Lower lobe of right lung (tissue), 2 donors: Measurements from ENCODE around the gene ACSM3. TPM values are rescaled to one million over a fixed set of nuclear protein-coding genes. Genes with fewer than 3 reads are reported as not detected.

Source experiments
- ATAC-seq, 2 donors: fragments of 200-7000 bp; cut with Tn5 transposase; one replicate each; pipeline ENCODE4 v1.9.1; 2020 to 2022; ENCODE audit warnings: mild to moderate bottlenecking in 2 of 2, moderate library complexity in 2 of 2
- DNase-seq: peaks from one replicate; pipeline ENCODE4 v3.0.0-alpha.2; 2020
- H3K27ac ChIP-seq: fragments of 200-600 bp; one replicate; pipeline ENCODE4 v1.8.0; 2022
- H3K27me3 ChIP-seq: fragments of 200-600 bp; one replicate; pipeline ENCODE4 v1.8.0; 2022; ENCODE audit warnings: low read depth
- H3K36me3 ChIP-seq: fragments of 200-600 bp; one replicate; pipeline ENCODE4 v1.8.0; 2022; ENCODE audit warnings: mild to moderate bottlenecking
- H3K4me1 ChIP-seq: fragments of 200-600 bp; one replicate; pipeline ENCODE4 v1.8.0; 2022
- H3K4me3 ChIP-seq: fragments of 200-600 bp; one replicate; pipeline ENCODE4 v1.8.0; 2022; ENCODE audit warnings: mild to moderate bottlenecking
- H3K9me3 ChIP-seq: fragments of 200-600 bp; one replicate; pipeline ENCODE4 v1.8.0; 2022
- CTCF ChIP-seq: fragments of 200-600 bp; IDR thresholded peaks from one replicate; pipeline ENCODE4 v1.8.0; 2022; ENCODE audit warnings: antibody characterized with exemption, mild to moderate bottlenecking
- intact Hi-C: fragments of 100-400 bp; cut with DNase I; formaldehyde crosslinking; loops from one replicate; pipeline ENCODE4 v1.11.0; 2022
- total RNA-seq: library from RNA; stranded (reverse); fragmentation: NEBNext Ultra II Directional; extraction: Animal tissue kit (Norgen Biotek cat#: 25700); gene quantifications from one replicate; pipeline ENCODE4 v1.2.1, GENCODE V29; 2021
- donor health status: DM: no; HTN: yes; CAD: no; lungs with severe emphysema.

ACSM3 gene
- total RNA-seq, 1 donor from 2014 or later, result 25.2 TPM

GRCh38 chr16:20782470-20782869 is 18.7 kb downstream of the ACSM3 start:
- ATAC-seq (no peak), DNase-seq (no peak)
- H3K4me3 ChIP-seq, result no peak overlapping the region
- H3K36me3 ChIP-seq, result peaks cover 15% of the 10 kb centered on the region
- TF ChIP-seq CTCF, result no peak
- no peaks in the 10 kb centered on the region for H3K27me3 ChIP-seq
- no peaks in the 10 kb centered on the region for H3K9me3 ChIP-seq
- intact Hi-C loops, result no loop called here
- no peaks in the 10 kb centered on the region for H3K4me1 ChIP-seq
- H3K27ac ChIP-seq, result no peak overlapping the region

GRCh38 chr16:20784204-20784603 is 20.4 kb downstream of the ACSM3 start:
- no peaks in the 10 kb centered on the region for H3K27me3 ChIP-seq
- TF ChIP-seq CTCF, result no peak
- no peak for ATAC-seq
- no peak for DNase-seq
- H3K36me3 ChIP-seq, result peaks cover 15% of the 10 kb centered on the region
- H3K9me3 ChIP-seq, result no peaks in the 10 kb centered on the region
- H3K4me1 ChIP-seq, result no peaks in the 10 kb centered on the region
- H3K27ac ChIP-seq, result no peak overlapping the region
- intact Hi-C loops, result no loop called here
- H3K4me3 ChIP-seq, result no peak overlapping the region

GRCh38 chr16:20789130-20789529 is 25.3 kb downstream of the ACSM3 start:
- ATAC-seq, result no peak
- intact Hi-C loops, result no loop called here
- Histone ChIP-seq H3K4me3 (no peak overlapping the region), H3K36me3 (no peaks in the 10 kb centered on the region), H3K9me3 (no peaks in the 10 kb centered on the region), H3K27me3 (no peaks in the 10 kb centered on the region), H3K4me1 (no peaks in the 10 kb centered on the region), H3K27ac (no peak overlapping the region)
- DNase-seq, result no peak
- TF ChIP-seq CTCF, result no peak

GRCh38 chr16:20791923-20792612 is 28.3 kb downstream of the ACSM3 start:
- Histone ChIP-seq H3K4me3 (no peak overlapping the region), H3K36me3 (peaks cover 17% of the 10 kb centered on the region), H3K4me1 (no peaks in the 10 kb centered on the region), H3K27me3 (no peaks in the 10 kb centered on the region), H3K27ac (no peak overlapping the region), H3K9me3 (no peaks in the 10 kb centered on the region)
- intact Hi-C loops, result no loop called here
- ATAC-seq (no peak), DNase-seq (no peak)
- TF ChIP-seq CTCF, result no peak

- H3K4me1 ChIP-seq, result no peaks in the 10 kb centered on the region
- no peak for TF ChIP-seq CTCF
- intact Hi-C loops, result no loop called here
- no peak overlapping the region for H3K27ac ChIP-seq
- no peak overlapping the region for H3K4me3 ChIP-seq
- no peak for ATAC-seq
- H3K9me3 ChIP-seq, result no peaks in the 10 kb centered on the region
- no peak for DNase-seq
- peaks cover 38% of the 10 kb centered on the region for H3K36me3 ChIP-seq
- no peaks in the 10 kb centered on the region for H3K27me3 ChIP-seq
Observed at GRCh38 chr16:20798364-20798763, 34.5 kb downstream of the ACSM3 start.
